OCI-LY7 (cell line): Measurements from ENCODE around the gene TRMT44.
"Not testable (repeated sequence)": the region's sequence is repeated elsewhere in the genome, so short reads cannot be mapped to it uniquely, and the experiment has no call there.

Source experiments
- EZH2phosphoT487 ChIP-seq: fragments of 200-600 bp; sonication (generic); IDR thresholded peaks from 2 replicates; pipeline ENCODE4 v1.6.1; 2018; ENCODE audit warnings: low read depth, borderline replicate concordance, mild to moderate bottlenecking, mixed run types, antibody characterized with exemption, low read length, moderate library complexity, mixed read lengths
- TF ChIP-seq, protein P1 (sequence below): fragments of 200-600 bp; sonication (generic); conservative IDR thresholded peaks from 2 replicates; pipeline ENCODE4 v1.5.1; 2014; ENCODE audit warnings: mild to moderate bottlenecking, antibody characterized with exemption, low read length, moderate library complexity, mixed read lengths

DNA sequence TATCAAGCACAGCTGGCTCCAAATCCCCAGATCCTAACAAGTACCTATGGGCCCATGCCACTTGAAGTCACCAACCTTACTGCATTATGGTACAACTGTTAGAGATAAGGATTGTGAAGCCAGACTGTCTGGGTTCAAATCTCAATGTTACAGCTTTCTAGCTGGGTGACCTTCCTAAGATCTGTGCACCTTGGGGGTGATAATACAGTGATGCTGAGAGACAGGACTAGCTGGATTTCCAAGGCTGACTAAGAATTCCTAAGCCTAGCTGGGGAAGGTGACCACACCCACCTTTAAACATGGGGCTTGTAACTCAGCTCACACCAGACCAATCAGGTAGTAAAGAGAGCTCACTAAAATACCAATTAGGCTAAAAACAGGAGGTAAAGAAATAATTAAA is 20.4 kb upstream of the TRMT44 start:
- TF ChIP-seq, protein P1, sequence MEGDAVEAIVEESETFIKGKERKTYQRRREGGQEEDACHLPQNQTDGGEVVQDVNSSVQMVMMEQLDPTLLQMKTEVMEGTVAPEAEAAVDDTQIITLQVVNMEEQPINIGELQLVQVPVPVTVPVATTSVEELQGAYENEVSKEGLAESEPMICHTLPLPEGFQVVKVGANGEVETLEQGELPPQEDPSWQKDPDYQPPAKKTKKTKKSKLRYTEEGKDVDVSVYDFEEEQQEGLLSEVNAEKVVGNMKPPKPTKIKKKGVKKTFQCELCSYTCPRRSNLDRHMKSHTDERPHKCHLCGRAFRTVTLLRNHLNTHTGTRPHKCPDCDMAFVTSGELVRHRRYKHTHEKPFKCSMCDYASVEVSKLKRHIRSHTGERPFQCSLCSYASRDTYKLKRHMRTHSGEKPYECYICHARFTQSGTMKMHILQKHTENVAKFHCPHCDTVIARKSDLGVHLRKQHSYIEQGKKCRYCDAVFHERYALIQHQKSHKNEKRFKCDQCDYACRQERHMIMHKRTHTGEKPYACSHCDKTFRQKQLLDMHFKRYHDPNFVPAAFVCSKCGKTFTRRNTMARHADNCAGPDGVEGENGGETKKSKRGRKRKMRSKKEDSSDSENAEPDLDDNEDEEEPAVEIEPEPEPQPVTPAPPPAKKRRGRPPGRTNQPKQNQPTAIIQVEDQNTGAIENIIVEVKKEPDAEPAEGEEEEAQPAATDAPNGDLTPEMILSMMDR = not testable (repeated sequence)
- TF ChIP-seq EZH2phosphoT487 = not testable (repeated sequence)
